Tibial nerve (tissue), 4 donors: ENCODE measurements around the gene RNF222. TPM values are rescaled to one million over a fixed set of nuclear protein-coding genes. Genes with fewer than 3 reads are reported as not detected.
"Not testable (repeated sequence)": the region's sequence is repeated elsewhere in the genome, so short reads cannot be mapped to it uniquely, and the experiment has no call there.

Experiments
- DNase-seq, 2 donors: peaks; one replicate each; pipeline ENCODE4 v3.0.0-alpha.2; 2019; ENCODE audit warnings: low spot score in 2 of 2
- H3K27ac ChIP-seq, 4 donors: fragments of 200-600 bp; sonication (generic) in 3 of 4; one replicate each; pipeline ENCODE4 v1.5.1; 2017 to 2019; ENCODE audit warnings: mild to moderate bottlenecking in 1 of 4
- H3K27me3 ChIP-seq, 2 donors: fragments of 200-600 bp; sonication (generic) in 1 of 2; one replicate each; pipeline versions ENCODE4 v1.5.1 to v1.6.0; 2017 to 2019
- H3K36me3 ChIP-seq, 3 donors: fragments of 200-600 bp; sonication (generic); one replicate each; pipeline ENCODE4 v1.5.1; 2018 to 2019
- H3K4me1 ChIP-seq, 4 donors: fragments of 200-600 bp; sonication (generic) in 3 of 4; one replicate each; pipeline ENCODE4 v1.5.1; 2017 to 2019
- H3K4me3 ChIP-seq, 4 donors: fragments of 200-600 bp; sonication (generic) in 3 of 4; one replicate each; pipeline ENCODE4 v1.5.1; 2017 to 2019; ENCODE audit warnings: mild to moderate bottlenecking in 1 of 4, moderate library complexity in 1 of 4
- H3K9me3 ChIP-seq, 4 donors: fragments of 200-600 bp; sonication (generic) in 3 of 4; one replicate each; pipeline ENCODE4 v1.5.1; 2017 to 2019
- EP300 ChIP-seq, 2 donors: sonication (generic); formaldehyde crosslinking; IDR thresholded peaks; one replicate each; pipeline ENCODE4 v1.6.1; 2017; ENCODE audit warnings: antibody characterized with exemption in 2 of 2, mild to moderate bottlenecking in 1 of 2
- POLR2A ChIP-seq, 2 donors: fragments of 450-650 bp; IDR thresholded peaks; one replicate each; pipeline ENCODE4 v1.6.1; 2017; ENCODE audit warnings: antibody characterized with exemption in 2 of 2, mild to moderate bottlenecking in 2 of 2, moderate library complexity in 2 of 2
- WGBS, 2 donors: methylation state at CpG; one replicate each; pipeline ENCODE4 v1.1.5; 2018; 5-methylcytosine and 5-hydroxymethylcytosine counted together
- total RNA-seq, 4 donors: library from RNA; depleted of rRNA; stranded (reverse); fragments of >200 nt; gene quantifications; one replicate each; pipeline ENCODE4 v1.1.0, GENCODE V29; 2016
- TF ChIP-seq, protein P1 (sequence below), 5 experiments: fragments of 200-600 bp in 3 of 5; fragments of 450-650 bp in 2 of 5; sonication (generic) in 3 of 5; IDR thresholded peaks; one replicate each; pipeline ENCODE4 v1.5.1; 2016 to 2019; ENCODE audit warnings: antibody characterized with exemption in 5 of 5, mild to moderate bottlenecking in 3 of 5, moderate library complexity in 2 of 5

Gene RNF222
- total RNA-seq, 4 donors from 2014 or later, result 0.59 TPM; not detected in 3

DNA sequence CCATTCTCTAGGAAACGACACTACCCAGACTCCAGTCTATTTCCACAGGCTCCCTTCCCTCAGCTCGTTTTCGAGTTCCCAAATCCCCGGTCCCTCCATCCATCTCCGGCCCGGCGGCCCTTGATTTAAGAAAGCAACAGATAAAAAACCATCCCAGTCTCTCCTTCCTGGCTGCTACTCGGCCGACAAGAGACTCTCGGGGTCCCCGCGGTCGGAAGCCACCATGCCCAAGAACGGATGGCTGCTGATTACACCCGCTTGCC is 14.8 kb downstream of the RNF222 start:
- peak overlapping the region; percentile 51 to 82 (median 69) for H3K4me3 ChIP-seq
- peak overlapping the region in 3 of 4 donors; percentile 63 to 91 (median 83) for H3K27ac ChIP-seq
- no peaks in the 10 kb centered on the region for H3K9me3 ChIP-seq
- 0 to 2% methylated on average over 15 of the region's 15 CpGs for WGBS, 2 donors
- TF ChIP-seq EP300 (IDR thresholded peaks at IDR 0.05) (no peak), POLR2A (IDR thresholded peaks at IDR 0.05) (no peak)
- TF ChIP-seq, protein P1, sequence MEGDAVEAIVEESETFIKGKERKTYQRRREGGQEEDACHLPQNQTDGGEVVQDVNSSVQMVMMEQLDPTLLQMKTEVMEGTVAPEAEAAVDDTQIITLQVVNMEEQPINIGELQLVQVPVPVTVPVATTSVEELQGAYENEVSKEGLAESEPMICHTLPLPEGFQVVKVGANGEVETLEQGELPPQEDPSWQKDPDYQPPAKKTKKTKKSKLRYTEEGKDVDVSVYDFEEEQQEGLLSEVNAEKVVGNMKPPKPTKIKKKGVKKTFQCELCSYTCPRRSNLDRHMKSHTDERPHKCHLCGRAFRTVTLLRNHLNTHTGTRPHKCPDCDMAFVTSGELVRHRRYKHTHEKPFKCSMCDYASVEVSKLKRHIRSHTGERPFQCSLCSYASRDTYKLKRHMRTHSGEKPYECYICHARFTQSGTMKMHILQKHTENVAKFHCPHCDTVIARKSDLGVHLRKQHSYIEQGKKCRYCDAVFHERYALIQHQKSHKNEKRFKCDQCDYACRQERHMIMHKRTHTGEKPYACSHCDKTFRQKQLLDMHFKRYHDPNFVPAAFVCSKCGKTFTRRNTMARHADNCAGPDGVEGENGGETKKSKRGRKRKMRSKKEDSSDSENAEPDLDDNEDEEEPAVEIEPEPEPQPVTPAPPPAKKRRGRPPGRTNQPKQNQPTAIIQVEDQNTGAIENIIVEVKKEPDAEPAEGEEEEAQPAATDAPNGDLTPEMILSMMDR (IDR thresholded peaks at IDR 0.05), result no peak
- H3K4me1 ChIP-seq, result peaks cover 0 to 59% (median 25%) of the 10 kb centered on the region in 4 donors
- no peaks in the 10 kb centered on the region for H3K27me3 ChIP-seq
- DNase-seq, result no peak
- H3K36me3 ChIP-seq, result peaks cover 0 to 38% (median 13%) of the 10 kb centered on the region in 3 donors

DNA sequence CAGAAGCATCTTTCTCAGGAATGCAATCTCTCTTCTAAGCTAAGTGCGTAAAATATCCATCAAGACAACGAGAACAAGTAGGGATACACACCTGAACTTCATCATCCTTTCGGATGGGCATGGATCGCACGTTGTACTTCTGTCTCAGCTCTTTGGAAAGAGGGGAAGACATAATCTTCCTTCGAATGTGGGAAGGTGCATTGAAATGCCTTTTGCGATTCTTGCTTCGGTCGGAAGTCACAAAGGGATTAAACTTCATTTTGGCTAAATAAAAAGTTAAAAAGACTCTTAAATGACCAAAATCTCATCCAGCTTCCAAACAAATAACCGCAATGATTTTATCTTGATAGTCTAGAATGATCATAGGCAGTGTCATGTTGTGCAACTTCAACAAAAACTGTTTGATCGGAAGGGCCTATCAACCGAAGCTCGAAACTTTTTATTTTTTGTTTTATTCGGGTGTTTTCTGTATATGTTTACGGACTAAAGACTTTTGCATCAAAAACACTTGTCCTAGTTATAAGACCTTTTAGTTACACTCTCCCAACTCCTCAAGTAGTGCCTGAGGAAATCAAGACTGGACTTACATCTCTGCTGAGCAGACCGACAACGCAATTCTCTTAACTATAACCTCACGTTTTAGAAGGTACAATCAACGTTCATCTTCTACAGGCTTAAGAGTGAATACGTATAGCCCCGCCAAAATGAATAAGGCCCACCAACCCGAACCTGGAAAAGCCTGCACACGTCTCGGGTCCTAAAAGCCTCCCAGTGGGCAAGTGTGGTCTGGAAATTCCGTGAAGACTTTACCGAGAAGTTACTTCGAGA is 15.4 kb downstream of the RNF222 start:
- peak overlapping the region; percentile 8 to 91 (median 73) for H3K27ac ChIP-seq
- no peak for DNase-seq
- TF ChIP-seq POLR2A (IDR thresholded peaks at IDR 0.05) (no peak), EP300 (IDR thresholded peaks at IDR 0.05) (no peak)
- TF ChIP-seq, protein P1 (IDR thresholded peaks at IDR 0.05), result no peak
- H3K9me3 ChIP-seq, result no peaks in the 10 kb centered on the region
- H3K4me3 ChIP-seq, result peak overlapping the region; percentile 51 to 82 (median 69)
- WGBS, 2 donors, result 20 to 21% methylated on average over 27 of the region's 27 CpGs
- H3K36me3 ChIP-seq, result peaks cover 0 to 44% (median 17%) of the 10 kb centered on the region in 3 donors
- peaks cover 0 to 64% (median 25%) of the 10 kb centered on the region in 4 donors for H3K4me1 ChIP-seq
- no peaks in the 10 kb centered on the region for H3K27me3 ChIP-seq

DNA sequence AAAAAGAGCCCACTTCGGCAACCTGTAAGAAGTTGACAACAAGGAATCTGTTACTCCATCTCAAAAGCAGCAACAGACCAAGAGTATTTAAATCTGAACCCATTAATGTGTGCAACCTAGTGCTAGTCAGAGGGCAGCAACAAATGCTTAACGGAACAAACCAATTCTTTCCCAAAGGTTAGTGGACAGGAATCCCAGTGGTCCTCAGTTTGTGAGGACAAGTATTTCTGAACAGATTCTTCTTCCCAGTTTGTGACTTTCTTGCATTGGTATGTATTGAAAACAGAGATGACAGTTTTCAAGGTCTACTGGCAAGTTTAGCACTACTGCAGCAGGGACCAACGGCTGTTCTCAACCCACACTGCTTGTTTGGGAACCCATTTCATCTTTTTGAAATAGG is 17.6 kb downstream of the RNF222 start:
- DNase-seq, result no peak
- no peak for TF ChIP-seq EP300 (IDR thresholded peaks at IDR 0.05)
- no peak for TF ChIP-seq POLR2A (IDR thresholded peaks at IDR 0.05)
- TF ChIP-seq, protein P1 (IDR thresholded peaks at IDR 0.05), result no peak
- 55 to 63% methylated on average over 3 of the region's 3 CpGs for WGBS, 2 donors
- Histone ChIP-seq H3K4me1 (peaks cover 0 to 77% (median 32%) of the 10 kb centered on the region in 4 donors), H3K4me3 (no peak overlapping the region), H3K9me3 (no peaks in the 10 kb centered on the region), H3K27ac (no peak overlapping the region), H3K36me3 (peaks cover 0 to 48% (median 17%) of the 10 kb centered on the region in 3 donors), H3K27me3 (no peaks in the 10 kb centered on the region)

DNA sequence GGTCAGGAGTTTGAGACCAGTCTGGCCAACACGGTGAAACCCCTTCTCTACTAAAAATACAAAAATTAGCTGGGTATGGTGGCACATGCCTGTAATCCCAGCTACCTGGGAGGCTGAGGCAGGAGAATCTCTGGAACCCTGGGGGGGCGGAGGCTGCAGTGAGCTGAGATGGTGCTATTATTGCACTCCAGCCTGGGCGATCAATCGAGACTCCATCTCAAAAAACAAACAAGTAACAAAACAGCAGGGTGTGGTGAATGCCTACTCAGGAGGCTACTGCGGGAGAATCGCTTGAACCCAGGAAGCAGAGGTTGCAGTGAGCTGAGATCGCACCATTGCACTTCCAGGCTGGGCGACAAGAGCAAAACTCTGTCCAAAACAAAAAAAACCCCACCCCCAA is 19.5 kb downstream of the RNF222 start:
- Histone ChIP-seq H3K4me1 (peaks cover 0 to 68% (median 27%) of the 10 kb centered on the region in 4 donors), H3K36me3 (peaks cover 0 to 55% (median 17%) of the 10 kb centered on the region in 3 donors)
- not testable (repeated sequence) for H3K4me3 ChIP-seq, H3K9me3 ChIP-seq, DNase-seq, H3K27ac ChIP-seq, H3K27me3 ChIP-seq
- WGBS, 2 donors, result 73% methylated on average over 8 of the region's 8 CpGs

DNA sequence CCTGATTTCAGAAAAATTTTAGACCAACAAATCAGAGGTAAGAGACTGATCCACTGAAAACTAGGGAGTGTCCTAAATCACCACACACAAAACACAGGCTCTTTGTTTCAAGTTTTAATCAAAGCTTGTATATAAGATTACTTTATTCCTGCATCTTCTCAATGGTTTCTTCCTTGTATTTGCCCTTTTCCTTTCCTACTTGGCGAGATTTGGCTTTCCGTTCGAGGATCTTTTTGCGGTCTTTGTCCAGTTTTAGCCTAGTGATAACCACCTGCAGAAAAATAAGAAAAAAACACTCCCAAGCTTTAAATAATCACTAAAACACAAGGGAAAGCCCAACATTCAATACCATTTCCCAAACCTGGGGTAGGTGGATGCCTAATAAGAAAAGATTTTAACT is 20.2 kb downstream of the RNF222 start:
- Histone ChIP-seq H3K4me3 (no peak overlapping the region), H3K36me3 (peaks cover 0 to 55% (median 17%) of the 10 kb centered on the region in 3 donors), H3K27me3 (no peaks in the 10 kb centered on the region), H3K9me3 (no peaks in the 10 kb centered on the region), H3K4me1 (peaks cover 0 to 68% (median 27%) of the 10 kb centered on the region in 4 donors), H3K27ac (peak overlapping the region in 1 of 4 donors; percentile 81)
- no peak for TF ChIP-seq POLR2A (IDR thresholded peaks at IDR 0.05)
- TF ChIP-seq, protein P1 (IDR thresholded peaks at IDR 0.05), result no peak
- no peak for DNase-seq
- 85 to 88% methylated on average over 4 of the region's 4 CpGs for WGBS, 2 donors
